Fibroblast of the conjunctiva (primary cell): ENCODE results near the gene MGST3.
A peak's percentile ranks its signal among the peaks of the same experiment; 100 is the strongest.
"Not testable (repeated sequence)": the region's sequence is repeated elsewhere in the genome, so short reads cannot be mapped to it uniquely, and the experiment has no call there.

ENCODE experiments used
- DNase-seq: peaks from one replicate; pipeline ENCODE4 v3.0.0-alpha.2; 2010; ENCODE audit warnings: low read depth

The MGST3 gene

GRCh38 chr1:165697881-165698760 lies 67.1 kb downstream of the MGST3 start, which contains the start of gene ALDH9A1:
Gene ALDH9A1, minus strand, starts transcription at chr1:165698562. Its CDS starts 4 bp downstream, at chr1:165698558.
- peak; percentile 75 for DNase-seq

GRCh38 chr1:165698761-165699052 lies 67.7 kb downstream of the MGST3 start:
- no peak for DNase-seq

DNA sequence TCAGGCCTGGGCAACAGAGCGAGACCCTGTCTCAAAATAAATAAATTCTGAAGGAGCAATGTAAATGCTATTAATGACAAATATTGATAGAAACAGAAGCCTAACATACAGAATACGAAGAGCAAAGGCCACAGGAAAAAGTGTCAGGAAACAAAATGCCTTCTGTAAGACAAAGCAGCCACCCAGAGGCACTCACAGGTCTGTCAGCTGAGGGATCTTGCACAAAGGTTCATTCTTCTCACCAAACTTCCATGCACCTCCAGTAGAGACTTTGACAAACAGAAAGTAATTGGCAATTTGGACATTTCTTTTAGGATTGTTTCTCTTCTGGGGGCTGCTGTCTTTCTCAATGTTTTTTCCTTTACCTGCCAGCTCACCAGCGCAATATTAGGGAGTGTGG lies 68.5 kb downstream of the MGST3 start:
- no peak for DNase-seq

DNA sequence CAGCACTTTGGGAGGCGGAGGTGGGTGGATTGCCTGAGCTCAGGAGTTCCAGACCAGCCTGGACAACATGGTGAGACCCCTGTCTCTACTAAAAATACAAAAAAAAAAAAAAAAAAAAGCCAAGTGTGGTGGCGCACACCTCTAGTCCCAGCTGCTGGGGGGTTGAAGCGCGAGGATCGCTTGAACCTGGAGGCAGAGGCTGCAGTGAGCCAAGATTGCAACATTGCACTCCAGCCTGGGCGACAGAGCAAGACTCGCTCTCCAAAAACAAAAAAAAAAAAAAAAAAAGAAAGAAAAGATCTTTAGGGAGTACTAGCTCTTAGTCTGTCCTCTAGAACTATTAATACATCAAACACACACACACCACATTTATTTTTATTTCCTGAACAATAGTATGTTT lies 70.9 kb downstream of the MGST3 start:
- not testable (repeated sequence) for DNase-seq

- DNase-seq, result no peak
Observed at GRCh38 chr1:165703648-165704047, 72.6 kb downstream of the MGST3 start.
